Cerebellar cortex (tissue), 1 donor: ENCODE measurements around the gene ANKEF1.

ENCODE experiments used
- DNase-seq: peaks from one replicate; pipeline ENCODE4 v3.0.0-alpha.2; 2015; ENCODE audit warnings: low spot score

ANKEF1 gene

DNA sequence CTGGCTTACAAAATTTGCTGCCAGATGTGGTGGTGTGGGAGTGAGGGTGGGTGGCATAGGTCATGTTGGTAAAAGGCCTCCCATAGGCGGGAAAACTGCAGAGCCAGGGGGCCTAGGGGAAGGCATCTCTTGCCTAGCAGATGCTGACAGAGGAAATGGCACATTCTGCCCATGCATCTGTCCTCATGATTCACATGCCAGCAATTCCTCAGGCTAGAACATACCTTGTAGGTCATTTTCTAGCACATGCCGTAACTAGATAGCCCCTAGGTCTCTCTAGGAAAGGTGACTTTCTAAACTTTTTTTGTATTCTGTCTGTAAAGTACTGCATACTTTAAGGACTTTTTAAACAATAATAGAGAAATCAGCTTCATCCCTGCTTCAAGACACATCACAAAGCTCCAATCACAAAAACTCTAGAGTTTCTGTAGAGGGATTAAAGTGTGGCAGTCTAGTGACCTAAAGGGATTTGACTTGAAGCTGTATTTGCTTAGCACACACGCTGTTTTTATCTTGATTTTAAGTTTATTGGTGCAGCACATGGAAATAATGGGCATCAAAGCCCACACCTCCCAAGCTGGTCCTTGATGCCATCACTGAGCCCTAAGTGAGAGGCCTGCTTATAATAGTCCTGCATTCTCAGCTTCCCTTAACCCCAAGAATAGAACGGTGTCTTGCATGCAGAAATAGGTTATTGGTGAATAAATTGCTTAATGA is 55.2 kb downstream of the ANKEF1 start:
- DNase-seq = no peak

DNA sequence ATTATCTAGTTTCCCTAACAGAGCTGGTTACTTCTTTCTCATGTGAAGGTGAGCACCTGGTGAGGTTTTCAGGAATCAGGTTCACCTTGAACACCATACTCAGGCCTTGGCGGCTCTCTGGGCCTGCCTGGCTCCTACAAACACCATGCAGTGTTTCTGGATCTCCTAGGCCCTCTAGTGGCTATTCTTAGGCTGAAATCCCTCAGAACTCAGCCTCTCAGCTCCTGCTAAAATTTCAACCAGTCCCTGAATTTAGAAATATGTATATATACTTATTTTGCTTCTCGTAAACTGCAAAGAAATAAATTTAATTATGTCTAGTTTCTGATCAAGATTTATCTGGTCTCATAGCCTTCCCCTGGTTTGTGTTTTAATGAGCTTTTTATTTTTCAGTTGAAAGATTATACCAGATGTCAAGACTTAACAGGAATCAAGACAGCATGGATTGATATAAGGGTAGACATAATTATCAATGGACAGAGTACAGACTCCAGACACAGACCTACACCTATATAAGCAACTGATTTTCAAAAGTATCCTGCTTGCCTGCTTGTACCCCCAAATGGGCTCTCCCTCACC is 55.9 kb downstream of the ANKEF1 start:
- DNase-seq = peak; percentile 87

DNA sequence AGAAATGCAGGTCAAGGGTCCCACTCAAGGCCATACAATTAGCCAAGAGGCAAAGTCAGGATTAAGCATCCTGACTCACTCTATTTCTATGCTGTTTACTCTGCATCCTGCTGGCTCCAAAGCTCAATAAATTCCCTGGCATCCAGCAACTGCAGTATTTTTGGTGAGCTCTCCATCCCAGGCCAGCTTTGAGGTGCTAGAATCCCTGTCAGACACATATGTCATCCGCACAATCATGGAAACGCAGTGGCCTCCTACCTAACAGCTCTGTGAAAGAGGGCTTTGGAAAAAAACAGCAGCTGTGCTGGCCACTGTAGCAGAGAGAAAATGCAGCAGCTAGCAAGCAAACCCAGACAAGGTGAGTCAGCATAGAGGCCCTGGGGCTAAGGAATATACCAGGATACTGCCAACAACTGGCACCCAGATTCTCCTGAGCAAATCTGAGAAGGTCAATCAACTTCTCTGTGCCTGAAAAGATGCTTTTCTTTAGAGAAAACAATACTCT is 58.4 kb downstream of the ANKEF1 start:
- peak; percentile 74 for DNase-seq

DNA sequence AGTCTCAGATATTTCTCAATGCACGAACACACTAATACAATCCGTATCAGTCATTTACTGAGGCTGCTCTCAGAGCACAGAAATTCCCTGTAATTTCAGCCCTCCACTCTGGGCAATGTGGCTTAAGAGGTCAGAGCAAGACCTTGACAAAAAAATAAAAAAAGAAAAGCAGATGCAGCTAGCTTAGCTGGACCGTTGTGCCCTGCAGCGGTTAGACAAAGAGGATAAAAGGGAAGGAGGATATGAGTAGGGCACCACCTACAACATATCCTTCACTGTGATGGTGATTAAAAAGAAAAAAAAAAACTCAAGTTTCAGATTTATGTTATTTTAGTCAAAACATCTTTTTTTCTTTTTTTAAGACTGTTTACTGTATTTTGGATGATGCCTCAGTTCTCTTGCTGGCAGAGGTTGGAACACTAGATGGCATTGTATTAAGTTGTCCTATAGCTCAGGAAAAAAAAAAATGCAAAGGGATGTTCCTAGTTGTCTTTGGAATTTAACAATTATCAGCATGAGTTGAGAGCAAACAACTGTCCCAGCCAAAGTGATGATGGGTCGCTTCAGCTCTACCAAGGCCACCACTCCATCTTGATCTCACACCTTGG is 59.9 kb downstream of the ANKEF1 start:
- peak; percentile 28 for DNase-seq

DNA sequence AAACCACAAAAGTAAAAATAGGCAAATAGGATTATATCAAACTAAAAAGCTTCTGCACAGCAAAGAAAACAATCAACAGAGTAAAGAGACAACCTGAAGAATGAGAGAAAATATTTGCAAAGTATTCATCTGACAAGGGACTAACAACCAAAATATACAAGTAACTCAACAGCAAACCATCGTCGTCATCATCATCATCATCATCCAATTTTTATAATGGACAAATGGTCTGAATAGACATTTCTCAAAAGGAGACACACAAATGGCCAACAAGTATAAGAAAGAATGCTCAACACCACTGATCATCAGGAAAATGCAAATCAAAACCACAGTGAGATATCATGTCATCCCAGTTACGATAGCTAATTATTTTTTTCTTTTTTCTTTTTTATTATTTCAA is 62.0 kb downstream of the ANKEF1 start:
- no peak for DNase-seq

DNA sequence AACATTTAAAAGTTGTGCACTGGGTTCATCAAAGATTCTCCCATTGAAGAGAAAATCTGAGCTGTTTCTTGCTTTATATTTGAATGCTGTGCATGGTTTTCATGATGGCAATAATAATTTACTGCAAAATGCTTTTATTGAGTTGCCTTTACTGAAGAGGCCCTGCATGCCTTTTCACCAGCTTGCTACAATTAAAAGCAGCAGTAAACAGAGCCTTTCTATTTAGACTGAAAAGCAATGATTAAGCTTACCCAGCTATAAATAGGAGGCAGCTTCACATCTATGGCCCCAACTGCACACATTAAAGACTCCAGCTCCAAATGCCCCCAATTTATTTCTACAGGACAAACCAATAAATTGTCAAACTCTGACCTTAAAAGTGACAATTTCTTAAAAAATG is 70.3 kb downstream of the ANKEF1 start:
- DNase-seq = no peak
